ENCODE data around the gene PRM2.

Gene PRM2

DNA sequence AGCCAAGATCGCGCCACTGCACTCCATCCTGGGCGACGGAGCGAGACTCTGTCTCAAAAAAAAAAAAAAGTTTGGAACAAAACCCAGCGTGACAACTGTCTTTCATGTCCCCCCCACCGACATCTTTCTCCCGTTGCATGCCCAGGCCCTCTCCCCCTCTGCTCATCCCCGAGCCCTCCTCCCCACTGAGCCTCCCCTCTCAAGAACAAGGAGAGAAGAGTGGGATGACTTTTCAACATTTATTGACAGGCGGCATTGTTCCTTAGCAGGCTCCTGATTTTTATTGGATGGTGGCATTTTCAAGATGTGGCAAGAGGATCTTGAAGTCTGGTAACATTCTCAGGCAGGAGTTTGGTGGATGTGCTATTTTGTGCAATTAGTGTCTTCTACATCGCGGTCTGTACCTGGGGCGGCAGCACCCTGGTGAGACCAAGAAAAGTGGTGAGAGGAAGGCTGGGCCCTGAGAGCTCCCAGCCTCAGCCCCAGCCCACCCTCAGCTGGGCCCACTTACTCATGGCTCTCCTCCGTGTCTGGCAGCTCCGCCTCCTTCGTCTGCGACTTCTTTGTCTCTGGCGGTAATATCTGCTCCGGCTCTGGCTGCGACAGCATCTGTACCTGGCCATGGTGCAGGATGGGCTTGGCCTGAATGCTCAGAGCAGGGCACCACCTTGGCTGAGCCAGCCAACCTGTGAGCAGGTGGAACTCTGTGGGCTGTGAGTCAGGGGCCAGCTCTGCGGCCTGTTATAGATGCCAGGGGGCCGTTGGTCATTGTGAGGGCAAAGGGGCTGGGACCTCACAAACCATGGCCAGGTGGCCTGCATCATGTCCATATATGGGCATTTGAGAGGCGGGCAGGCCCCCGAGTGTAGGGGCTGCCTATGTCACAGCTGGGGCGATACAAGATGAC, 4.6 kb upstream of the PRM2 start, which contains the start of gene PRM1:
Gene PRM1, minus strand, starts transcription at position 715 of the 907 bp plus-strand sequence. Its CDS starts 92 bp downstream, at position 623.
- H3K4me1 ChIP-seq (ENCODE audit: control insufficient read depth, insufficient read depth, low read length, poor library complexity, severe bottlenecking): no peaks in the 10 kb centered on the region
- WGBS, 2 experiments (ENCODE audit: insufficient coverage in 2 of 2): 81 to 83% methylated on average over 18 to 19 of the region's 25 CpGs
- H3K9me3 ChIP-seq (ENCODE audit: control insufficient read depth, low read length): no peaks in the 10 kb centered on the region
- H3K4me3 ChIP-seq (ENCODE audit: extremely low read depth, insufficient read depth, low read length, poor library complexity, severe bottlenecking): no peak within 1 kb of the TSS
- H3K36me3 ChIP-seq (ENCODE audit: control insufficient read depth, insufficient read depth, low read length): no peaks in the 10 kb centered on the region
- no peak within 1 kb of the TSS for H3K27ac ChIP-seq (ENCODE audit: low read depth, low read length, severe bottlenecking)

DNA sequence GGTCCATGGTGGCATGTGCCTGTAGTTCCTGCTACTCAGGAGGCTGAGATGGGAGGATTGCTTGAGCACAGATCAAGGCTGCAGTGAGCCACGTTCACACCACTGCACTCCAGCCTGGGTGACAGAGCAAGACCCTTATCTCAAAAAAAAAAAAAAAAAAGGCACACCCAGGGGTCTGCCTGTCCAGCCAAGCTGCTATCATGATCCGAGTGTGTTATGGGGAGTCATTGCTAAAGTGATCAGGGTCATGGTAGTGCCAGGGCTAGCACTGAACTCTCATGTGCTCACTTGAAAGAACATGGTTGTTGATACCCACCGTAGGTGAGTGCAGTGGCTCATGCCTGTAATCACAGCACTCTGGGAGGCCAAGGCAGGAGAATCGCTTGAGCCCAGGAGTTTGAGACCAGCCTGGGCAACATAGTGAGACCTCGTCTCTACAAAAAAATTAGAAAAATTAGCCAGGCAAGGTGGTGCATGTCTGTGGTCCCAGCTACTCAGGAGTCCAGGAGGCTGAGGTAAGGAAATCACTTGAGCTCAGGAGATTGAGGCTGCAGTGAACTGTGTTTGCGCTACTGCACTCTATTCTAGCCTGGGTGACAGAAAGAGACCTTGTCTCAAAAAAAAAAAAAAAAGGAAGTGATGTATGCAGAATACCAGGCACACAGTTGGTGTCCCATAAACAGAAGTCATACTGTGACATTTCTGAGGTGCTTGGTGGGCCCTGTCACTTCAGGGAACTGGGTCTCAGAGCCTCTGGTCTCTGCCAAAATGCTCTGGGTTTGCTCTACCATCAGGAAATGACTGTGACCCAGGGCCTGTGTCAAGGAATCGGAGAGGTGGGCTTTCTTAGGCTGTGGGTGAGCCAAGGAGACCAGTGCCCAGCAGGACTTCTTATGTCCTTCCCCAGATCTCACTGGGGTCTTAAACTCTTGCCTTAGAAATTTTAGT, 2.7 kb upstream of the PRM2 start:
- 81 to 93% methylated on average over 4 to 6 of the region's 7 CpGs for WGBS, 2 experiments (ENCODE audit: insufficient coverage in 2 of 2)
- no peaks in the 10 kb centered on the region for H3K36me3 ChIP-seq (ENCODE audit: control insufficient read depth, insufficient read depth, low read length)
- no peaks in the 10 kb centered on the region for H3K4me1 ChIP-seq (ENCODE audit: control insufficient read depth, insufficient read depth, low read length, poor library complexity, severe bottlenecking)
- H3K4me3 ChIP-seq (ENCODE audit: extremely low read depth, insufficient read depth, low read length, poor library complexity, severe bottlenecking): no peak overlapping the region
- H3K27ac ChIP-seq (ENCODE audit: low read depth, low read length, severe bottlenecking): no peak overlapping the region
- H3K9me3 ChIP-seq (ENCODE audit: control insufficient read depth, low read length): no peaks in the 10 kb centered on the region

DNA sequence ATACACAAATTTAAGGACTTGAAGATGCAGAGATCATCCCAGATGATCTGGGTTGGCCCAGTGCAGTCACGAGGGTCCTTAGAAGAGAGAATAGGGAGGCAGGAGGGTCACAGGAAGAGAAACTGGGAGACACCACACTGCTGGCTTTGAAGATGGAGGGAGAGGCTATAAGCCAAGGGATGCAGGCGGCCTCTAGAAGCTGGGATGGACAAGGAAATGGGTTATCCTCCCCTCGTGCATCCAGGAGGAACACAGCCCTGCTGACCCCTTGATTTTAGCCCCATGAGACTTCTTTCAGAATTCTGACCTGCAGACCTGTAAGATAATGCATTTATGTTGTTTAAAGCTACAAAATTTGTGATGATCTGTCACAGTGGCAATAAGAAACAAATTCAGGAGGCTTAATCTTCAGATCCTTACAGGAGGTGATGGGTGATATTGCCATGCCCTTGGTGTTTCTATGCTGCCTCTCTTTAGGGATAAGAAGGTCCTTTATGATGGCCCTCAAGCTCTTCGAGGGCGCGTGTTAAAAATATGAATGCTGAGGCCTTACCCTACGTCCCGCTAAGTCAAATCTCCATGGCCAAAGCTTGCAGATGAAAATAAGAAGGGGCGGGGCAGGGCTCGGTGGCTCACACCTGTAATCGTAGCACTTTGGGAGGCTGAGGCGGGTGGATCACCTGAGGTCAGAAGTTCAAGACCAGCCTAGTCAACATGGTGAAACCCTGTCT, 1.5 kb upstream of the PRM2 start:
- H3K36me3 ChIP-seq (ENCODE audit: control insufficient read depth, insufficient read depth, low read length): no peaks in the 10 kb centered on the region

DNA sequence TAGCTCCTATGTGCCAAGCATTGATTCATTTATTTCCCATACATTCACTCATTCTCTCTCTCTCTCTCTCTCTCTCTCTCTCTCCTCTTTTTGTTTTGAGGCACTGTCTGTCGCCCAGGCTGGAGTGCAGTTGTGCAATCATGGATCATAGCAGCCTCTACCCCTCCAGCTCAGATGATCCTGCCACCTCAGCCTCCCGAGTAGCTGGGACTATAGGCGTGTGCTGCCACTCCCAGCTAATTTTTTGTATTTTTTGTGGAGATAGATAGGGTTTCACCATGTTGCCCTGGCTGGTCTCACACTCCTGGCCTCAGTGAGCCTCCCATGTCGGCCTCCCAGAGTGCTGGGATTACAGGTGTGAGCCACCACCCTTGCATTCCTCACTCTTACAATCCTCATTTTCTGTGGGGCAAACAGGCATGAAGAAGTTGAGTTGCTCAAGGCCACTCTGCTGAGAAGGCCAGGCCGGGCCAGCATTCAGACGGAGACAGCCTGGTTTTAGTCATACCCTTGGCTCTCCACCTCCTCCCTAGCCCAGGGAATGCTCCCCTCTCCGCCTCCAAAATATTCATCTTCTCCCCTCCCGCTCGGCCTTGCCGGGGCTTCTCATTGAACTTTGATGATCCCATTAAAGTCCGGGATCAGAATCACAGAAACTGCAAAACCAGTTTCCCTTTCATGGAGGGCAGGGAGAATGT, 765 bp upstream of the PRM2 start:
- 92 to 93% methylated on average over 5 to 7 of the region's 11 CpGs for WGBS, 2 experiments (ENCODE audit: insufficient coverage in 2 of 2)
- no peaks in the 10 kb centered on the region for H3K36me3 ChIP-seq (ENCODE audit: control insufficient read depth, insufficient read depth, low read length)
- H3K9me3 ChIP-seq (ENCODE audit: control insufficient read depth, low read length): no peaks in the 10 kb centered on the region
- H3K27ac ChIP-seq (ENCODE audit: low read depth, low read length, severe bottlenecking): no peak overlapping the region
- H3K4me1 ChIP-seq (ENCODE audit: control insufficient read depth, insufficient read depth, low read length, poor library complexity, severe bottlenecking): peaks cover 4% of the 10 kb centered on the region
- no peak overlapping the region for H3K4me3 ChIP-seq (ENCODE audit: extremely low read depth, insufficient read depth, low read length, poor library complexity, severe bottlenecking)

More for the DNA sequence above, 1.5 kb upstream of the PRM2 start:
- peaks cover 4% of the 10 kb centered on the region for H3K4me1 ChIP-seq (ENCODE audit: control insufficient read depth, insufficient read depth, low read length, poor library complexity, severe bottlenecking)
- H3K4me3 ChIP-seq (ENCODE audit: extremely low read depth, insufficient read depth, low read length, poor library complexity, severe bottlenecking): no peak overlapping the region
- H3K9me3 ChIP-seq (ENCODE audit: control insufficient read depth, low read length): no peaks in the 10 kb centered on the region
- WGBS, 2 experiments (ENCODE audit: insufficient coverage in 2 of 2): 88 to 98% methylated on average over 10 to 11 of the region's 12 CpGs
- H3K27ac ChIP-seq (ENCODE audit: low read depth, low read length, severe bottlenecking): no peak overlapping the region

DNA sequence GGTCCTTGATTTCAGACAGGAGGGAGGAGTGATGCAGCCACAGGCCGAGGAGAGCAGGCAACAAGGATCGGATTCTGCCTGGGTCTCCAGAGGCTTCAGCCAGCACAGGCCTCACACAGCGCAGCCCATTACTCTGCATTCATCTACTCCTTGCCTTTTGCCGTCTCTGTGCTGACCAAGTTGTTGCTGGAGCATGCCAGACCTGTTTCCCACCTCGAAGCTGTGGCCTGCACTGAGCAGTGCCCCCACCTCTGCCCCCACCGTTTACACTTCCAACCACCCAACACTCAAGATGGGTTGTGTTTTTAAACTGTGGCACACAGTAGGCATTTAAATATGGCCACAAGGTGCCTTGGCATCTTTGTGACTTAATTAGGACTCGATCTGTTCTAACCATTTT, 1.3 kb downstream of the PRM2 start:
- Histone ChIP-seq H3K4me1 (ENCODE audit: control insufficient read depth, insufficient read depth, low read length, poor library complexity, severe bottlenecking) (peaks cover 4% of the 10 kb centered on the region), H3K4me3 (ENCODE audit: extremely low read depth, insufficient read depth, low read length, poor library complexity, severe bottlenecking) (no peak overlapping the region)
- 92 to 94% methylated on average over 5 to 7 of the region's 7 CpGs for WGBS, 2 experiments (ENCODE audit: insufficient coverage in 2 of 2)

DNA sequence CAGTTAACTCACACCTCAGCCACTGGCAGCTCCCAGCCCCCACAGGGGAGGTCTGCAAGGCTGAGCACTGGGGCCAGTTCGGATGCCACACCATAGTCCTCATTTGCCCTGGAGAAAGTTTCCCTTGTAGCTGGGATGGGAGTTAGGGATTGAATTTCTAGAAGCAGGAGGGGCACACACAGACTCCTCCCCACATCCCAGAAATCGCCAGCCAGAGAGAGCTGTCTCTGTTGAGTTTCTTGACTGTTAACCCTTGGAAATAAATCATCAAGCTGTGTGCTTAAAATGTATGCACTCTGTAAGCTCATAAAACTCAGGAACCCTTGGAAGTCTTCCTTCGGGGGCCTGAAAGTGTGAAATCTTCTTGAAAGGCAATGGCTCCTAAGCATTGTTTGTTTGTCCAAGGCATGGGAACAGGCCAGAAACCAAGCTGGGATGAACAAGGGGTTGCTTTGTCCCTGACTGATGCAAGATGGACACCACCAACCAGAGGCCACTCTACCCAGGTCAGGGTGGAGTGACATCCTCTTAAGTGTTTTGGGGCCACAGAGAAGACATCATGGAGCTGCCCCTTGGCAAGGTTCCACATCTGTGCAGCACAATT, 2.5 kb downstream of the PRM2 start:
- H3K9me3 ChIP-seq (ENCODE audit: control insufficient read depth, low read length): no peaks in the 10 kb centered on the region
- H3K36me3 ChIP-seq (ENCODE audit: control insufficient read depth, insufficient read depth, low read length): no peaks in the 10 kb centered on the region
- H3K4me1 ChIP-seq (ENCODE audit: control insufficient read depth, insufficient read depth, low read length, poor library complexity, severe bottlenecking): peaks cover 4% of the 10 kb centered on the region
- no peak overlapping the region for H3K4me3 ChIP-seq (ENCODE audit: extremely low read depth, insufficient read depth, low read length, poor library complexity, severe bottlenecking)
- WGBS, 2 experiments (ENCODE audit: insufficient coverage in 2 of 2): 57 to 71% methylated on average over 1 of the region's 3 CpGs
- peak overlapping the region; percentile 85 for H3K27ac ChIP-seq (ENCODE audit: low read depth, low read length, severe bottlenecking)

More for the DNA sequence above, 1.3 kb downstream of the PRM2 start:
- H3K9me3 ChIP-seq (ENCODE audit: control insufficient read depth, low read length): no peaks in the 10 kb centered on the region
- H3K36me3 ChIP-seq (ENCODE audit: control insufficient read depth, insufficient read depth, low read length): no peaks in the 10 kb centered on the region
- no peak overlapping the region for H3K27ac ChIP-seq (ENCODE audit: low read depth, low read length, severe bottlenecking)

DNA sequence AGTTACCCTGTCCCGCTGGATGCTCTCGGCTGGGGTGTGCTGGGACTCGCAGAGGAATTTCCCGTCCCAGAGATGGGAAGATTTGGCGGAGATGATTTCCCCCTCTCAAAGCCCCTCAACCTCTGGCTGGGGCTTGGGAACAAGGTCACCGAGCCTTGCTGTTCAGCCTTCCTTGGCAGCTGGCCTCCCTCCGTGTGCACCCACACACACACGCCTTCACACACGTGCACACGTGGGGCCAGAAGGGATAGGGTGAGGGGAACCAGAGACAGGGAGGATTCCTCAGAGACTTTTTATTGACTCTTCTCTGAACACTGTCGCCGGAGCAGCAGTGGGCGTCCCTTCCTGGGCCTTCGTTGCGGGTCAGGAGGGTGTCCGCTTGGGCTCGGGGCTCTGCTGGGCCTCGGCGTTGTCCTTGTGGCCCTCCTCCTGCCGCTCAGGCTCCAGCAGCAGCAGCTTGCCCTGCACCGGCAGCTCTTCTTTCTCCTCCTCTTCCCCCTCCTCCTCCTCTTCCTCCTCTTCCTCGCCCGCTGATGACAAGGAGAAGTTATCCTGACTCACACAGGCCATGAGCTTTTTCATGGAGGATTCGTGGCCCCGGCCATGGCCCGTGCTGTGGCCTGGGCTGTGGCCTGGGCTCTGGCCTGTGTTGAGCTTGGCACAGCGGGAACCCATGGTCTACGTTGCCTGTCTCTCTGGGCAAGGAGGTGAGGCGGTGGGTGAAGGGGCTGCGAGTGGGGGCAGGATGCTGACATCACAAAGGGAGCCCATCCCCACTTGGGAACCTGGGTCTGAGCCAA, 3.2 kb downstream of the PRM2 start, which contains the start of gene PRM3:
Gene PRM3, minus strand, starts transcription at position 709 of the 800 bp plus-strand sequence. Its CDS starts 34 bp downstream, at position 675.
- WGBS, 2 experiments (ENCODE audit: insufficient coverage in 2 of 2): 85 to 90% methylated on average over 23 to 24 of the region's 30 CpGs
- Histone ChIP-seq H3K4me3 (ENCODE audit: extremely low read depth, insufficient read depth, low read length, poor library complexity, severe bottlenecking) (no peak within 1 kb of the TSS), H3K4me1 (ENCODE audit: control insufficient read depth, insufficient read depth, low read length, poor library complexity, severe bottlenecking) (peaks cover 4% of the 10 kb centered on the region), H3K9me3 (ENCODE audit: control insufficient read depth, low read length) (no peaks in the 10 kb centered on the region), H3K27ac (ENCODE audit: low read depth, low read length, severe bottlenecking) (peak within 1 kb of the TSS; percentile 85), H3K36me3 (ENCODE audit: control insufficient read depth, insufficient read depth, low read length) (no peaks in the 10 kb centered on the region)

DNA sequence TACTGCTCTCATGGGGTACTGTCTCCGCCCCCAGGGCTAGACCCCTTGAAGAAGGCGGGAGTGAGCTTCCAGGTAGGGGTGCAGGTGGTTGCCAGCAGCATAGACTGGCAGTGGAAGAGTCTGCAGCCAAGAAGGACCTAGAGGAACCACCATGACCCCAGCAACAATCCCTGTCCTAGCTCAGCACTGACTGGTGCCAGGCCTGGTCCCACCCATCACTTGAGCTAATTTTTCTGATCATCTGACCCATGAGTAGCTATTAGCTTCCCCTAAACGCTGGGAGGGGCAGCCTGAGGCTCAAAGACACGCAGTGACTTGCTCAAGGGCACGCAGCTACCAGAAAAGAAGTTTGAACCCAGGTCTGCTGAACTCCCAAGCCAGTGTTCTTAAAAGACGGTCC, 3.8 kb downstream of the PRM2 start:
- peaks cover 4% of the 10 kb centered on the region for H3K4me1 ChIP-seq (ENCODE audit: control insufficient read depth, insufficient read depth, low read length, poor library complexity, severe bottlenecking)
- H3K4me3 ChIP-seq (ENCODE audit: extremely low read depth, insufficient read depth, low read length, poor library complexity, severe bottlenecking): no peak overlapping the region
- 91 to 96% methylated on average over 5 of the region's 6 CpGs for WGBS, 2 experiments (ENCODE audit: insufficient coverage in 2 of 2)
- H3K36me3 ChIP-seq (ENCODE audit: control insufficient read depth, insufficient read depth, low read length): no peaks in the 10 kb centered on the region
- no peaks in the 10 kb centered on the region for H3K9me3 ChIP-seq (ENCODE audit: control insufficient read depth, low read length)
- H3K27ac ChIP-seq (ENCODE audit: low read depth, low read length, severe bottlenecking): no peak overlapping the region

DNA sequence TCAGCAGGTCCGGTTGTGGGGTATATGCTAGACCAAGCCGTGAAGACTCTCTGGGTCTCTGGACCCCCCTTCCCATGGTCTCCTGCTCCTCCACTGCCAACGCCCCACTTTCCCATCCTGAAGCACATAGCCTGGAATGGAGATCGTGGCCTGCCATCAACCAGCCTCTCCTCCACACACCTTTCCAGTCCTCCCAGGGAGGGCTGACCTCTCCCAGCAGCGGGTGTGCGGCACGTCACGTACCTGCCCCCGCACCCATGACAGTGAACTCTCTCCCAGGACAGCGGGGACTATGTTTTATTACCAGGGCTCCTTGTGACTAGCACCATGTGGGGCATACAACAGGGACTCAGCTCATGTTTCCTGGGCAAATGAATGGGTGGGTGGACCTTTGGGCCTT, 4.7 kb downstream of the PRM2 start:
- WGBS, 2 experiments (ENCODE audit: insufficient coverage in 2 of 2): 90 to 95% methylated on average over 3 to 10 of the region's 10 CpGs
- H3K4me3 ChIP-seq (ENCODE audit: extremely low read depth, insufficient read depth, low read length, poor library complexity, severe bottlenecking): no peak overlapping the region
- no peaks in the 10 kb centered on the region for H3K9me3 ChIP-seq (ENCODE audit: control insufficient read depth, low read length)
- no peaks in the 10 kb centered on the region for H3K36me3 ChIP-seq (ENCODE audit: control insufficient read depth, insufficient read depth, low read length)
- H3K4me1 ChIP-seq (ENCODE audit: control insufficient read depth, insufficient read depth, low read length, poor library complexity, severe bottlenecking): peaks cover 4% of the 10 kb centered on the region
- H3K27ac ChIP-seq (ENCODE audit: low read depth, low read length, severe bottlenecking): no peak overlapping the region

Data from mesodermal cell (in vitro differentiated cells).